ENCODE results near the gene ERI3. TPM values are rescaled to one million over a fixed set of nuclear protein-coding genes. Genes with fewer than 3 reads are reported as not detected.
A peak's percentile ranks its signal among the peaks of the same experiment; 100 is the strongest.

Gene ERI3
- polyA plus RNA-seq, 1 donor from 2014 or later = 92.5 TPM

DNA sequence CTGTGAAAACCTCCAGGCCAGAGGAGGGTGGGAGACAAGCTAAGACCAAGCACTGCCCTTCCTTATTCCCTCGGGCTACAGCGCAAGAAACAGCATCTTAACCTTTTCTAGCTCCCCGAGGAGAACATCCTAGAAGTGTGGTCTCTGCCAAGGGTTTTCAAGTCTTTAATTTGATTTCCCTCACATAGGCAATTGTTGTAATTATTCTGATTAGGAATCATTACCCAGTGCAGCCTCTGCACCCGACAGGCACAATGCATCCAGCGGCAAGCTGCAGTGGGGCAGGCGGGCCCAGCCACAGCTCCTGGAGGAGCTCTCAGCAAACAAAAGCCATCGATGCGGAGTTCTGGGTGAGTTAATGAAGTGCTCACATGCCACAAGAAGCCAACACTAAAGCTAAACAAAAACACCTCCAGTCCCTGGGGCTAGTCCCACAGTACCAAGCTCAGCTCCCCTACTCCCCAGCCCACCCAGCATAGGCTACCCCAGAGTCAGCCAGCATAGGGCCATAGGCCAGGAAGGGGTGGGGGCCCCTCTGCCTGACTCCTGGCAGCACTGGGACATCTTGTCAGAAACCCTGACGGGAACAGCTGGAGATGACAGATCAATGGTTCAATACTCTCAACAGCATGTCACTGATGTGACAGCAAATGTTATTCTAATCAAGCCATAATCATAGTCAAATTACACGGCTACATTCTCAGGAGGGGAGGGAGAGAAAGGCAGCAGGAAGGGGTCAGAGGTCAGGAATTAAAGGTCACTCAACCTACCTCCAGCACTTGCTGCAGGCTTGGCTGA lies 42.5 kb downstream of the ERI3 start:
- TF ChIP-seq EP300 (conservative IDR thresholded peaks at IDR 0.05; ENCODE audit: poor library complexity, severe bottlenecking) (peak; percentile 92), MXI1 (conservative IDR thresholded peaks at IDR 0.05; ENCODE audit: poor library complexity, severe bottlenecking) (peak; percentile 8), POLR2AphosphoS5 (IDR thresholded peaks at IDR 0.05) (peak; percentile 95), EZH2 (IDR thresholded peaks at IDR 0.05; ENCODE audit: borderline replicate concordance, insufficient read depth, low read length, poor library complexity, severe bottlenecking) (no peak), RAD21 (conservative IDR thresholded peaks at IDR 0.05) (no peak)
- Histone ChIP-seq H3K9me2 (ENCODE audit: insufficient read depth, low read length) (no peaks in the 10 kb centered on the region), H3K9me3 (ENCODE audit: low read length) (no peaks in the 10 kb centered on the region), H3K27ac (ENCODE audit: low read length) (no peak overlapping the region), H3K27me3 (ENCODE audit: insufficient read depth, low read depth, low read length) (no peaks in the 10 kb centered on the region), H3K9ac (ENCODE audit: low read length) (no peak overlapping the region), H4K20me1 (ENCODE audit: insufficient read depth) (no peaks in the 10 kb centered on the region), H3K36me3 (ENCODE audit: insufficient read depth, low read length) (no peaks in the 10 kb centered on the region), H2AFZ (ENCODE audit: low read depth, low read length) (no peak overlapping the region), H3K4me3 (ENCODE audit: low read length) (no peak overlapping the region), H3K4me2 (ENCODE audit: low read length) (no peak overlapping the region), H3F3A (ENCODE audit: insufficient read depth, low read length, poor library complexity, severe bottlenecking) (no peaks in the 10 kb centered on the region), H3K79me2 (replicated peaks; ENCODE audit: insufficient read depth, low read length) (no peaks in the 10 kb centered on the region)

DNA sequence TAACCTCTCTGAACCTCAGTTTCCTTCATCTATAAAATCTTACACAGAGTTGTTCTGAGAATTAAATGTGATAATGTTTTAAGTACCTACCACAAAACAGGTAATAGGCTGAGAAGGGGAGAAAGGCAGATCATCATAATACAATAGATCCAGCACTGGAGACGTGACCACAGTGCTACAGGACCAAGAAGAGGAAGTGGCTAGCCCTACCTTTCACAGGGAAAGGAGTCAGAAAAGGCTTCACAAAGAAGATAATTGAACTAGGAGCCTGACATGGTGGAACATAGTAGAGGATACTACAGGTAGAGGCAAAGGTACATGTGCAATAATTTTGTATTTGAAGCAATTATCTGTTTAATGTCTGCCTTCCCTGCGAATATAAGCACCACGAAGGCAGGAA lies 45.1 kb downstream of the ERI3 start:
- Histone ChIP-seq H4K20me1 (ENCODE audit: insufficient read depth) (no peaks in the 10 kb centered on the region), H3K79me2 (replicated peaks; ENCODE audit: insufficient read depth, low read length) (no peaks in the 10 kb centered on the region), H2AFZ (ENCODE audit: low read depth, low read length) (no peak overlapping the region), H3K27me3 (ENCODE audit: insufficient read depth, low read depth, low read length) (no peaks in the 10 kb centered on the region), H3F3A (ENCODE audit: insufficient read depth, low read length, poor library complexity, severe bottlenecking) (no peaks in the 10 kb centered on the region), H3K36me3 (ENCODE audit: insufficient read depth, low read length) (peaks cover 8% of the 10 kb centered on the region), H3K9me3 (ENCODE audit: low read length) (no peaks in the 10 kb centered on the region), H3K27ac (ENCODE audit: low read length) (no peak overlapping the region), H3K4me2 (ENCODE audit: low read length) (no peak overlapping the region), H3K9ac (ENCODE audit: low read length) (no peak overlapping the region), H3K4me3 (ENCODE audit: low read length) (no peak overlapping the region), H3K9me2 (ENCODE audit: insufficient read depth, low read length) (no peaks in the 10 kb centered on the region)
- TF ChIP-seq TAF1 (IDR thresholded peaks at IDR 0.05; ENCODE audit: low read depth) (no peak), RAD21 (conservative IDR thresholded peaks at IDR 0.05) (no peak), POLR2AphosphoS5 (IDR thresholded peaks at IDR 0.05) (no peak), MXI1 (conservative IDR thresholded peaks at IDR 0.05; ENCODE audit: poor library complexity, severe bottlenecking) (no peak), SMC3 (conservative IDR thresholded peaks at IDR 0.05; ENCODE audit: poor library complexity) (no peak), EP300 (conservative IDR thresholded peaks at IDR 0.05; ENCODE audit: poor library complexity, severe bottlenecking) (no peak), EZH2 (IDR thresholded peaks at IDR 0.05; ENCODE audit: borderline replicate concordance, insufficient read depth, low read length, poor library complexity, severe bottlenecking) (no peak)
- TF ChIP-seq, protein P1, sequence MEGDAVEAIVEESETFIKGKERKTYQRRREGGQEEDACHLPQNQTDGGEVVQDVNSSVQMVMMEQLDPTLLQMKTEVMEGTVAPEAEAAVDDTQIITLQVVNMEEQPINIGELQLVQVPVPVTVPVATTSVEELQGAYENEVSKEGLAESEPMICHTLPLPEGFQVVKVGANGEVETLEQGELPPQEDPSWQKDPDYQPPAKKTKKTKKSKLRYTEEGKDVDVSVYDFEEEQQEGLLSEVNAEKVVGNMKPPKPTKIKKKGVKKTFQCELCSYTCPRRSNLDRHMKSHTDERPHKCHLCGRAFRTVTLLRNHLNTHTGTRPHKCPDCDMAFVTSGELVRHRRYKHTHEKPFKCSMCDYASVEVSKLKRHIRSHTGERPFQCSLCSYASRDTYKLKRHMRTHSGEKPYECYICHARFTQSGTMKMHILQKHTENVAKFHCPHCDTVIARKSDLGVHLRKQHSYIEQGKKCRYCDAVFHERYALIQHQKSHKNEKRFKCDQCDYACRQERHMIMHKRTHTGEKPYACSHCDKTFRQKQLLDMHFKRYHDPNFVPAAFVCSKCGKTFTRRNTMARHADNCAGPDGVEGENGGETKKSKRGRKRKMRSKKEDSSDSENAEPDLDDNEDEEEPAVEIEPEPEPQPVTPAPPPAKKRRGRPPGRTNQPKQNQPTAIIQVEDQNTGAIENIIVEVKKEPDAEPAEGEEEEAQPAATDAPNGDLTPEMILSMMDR (IDR thresholded peaks at IDR 0.05; ENCODE audit: poor library complexity, severe bottlenecking) = no peak
- TF ChIP-seq, protein P2, sequence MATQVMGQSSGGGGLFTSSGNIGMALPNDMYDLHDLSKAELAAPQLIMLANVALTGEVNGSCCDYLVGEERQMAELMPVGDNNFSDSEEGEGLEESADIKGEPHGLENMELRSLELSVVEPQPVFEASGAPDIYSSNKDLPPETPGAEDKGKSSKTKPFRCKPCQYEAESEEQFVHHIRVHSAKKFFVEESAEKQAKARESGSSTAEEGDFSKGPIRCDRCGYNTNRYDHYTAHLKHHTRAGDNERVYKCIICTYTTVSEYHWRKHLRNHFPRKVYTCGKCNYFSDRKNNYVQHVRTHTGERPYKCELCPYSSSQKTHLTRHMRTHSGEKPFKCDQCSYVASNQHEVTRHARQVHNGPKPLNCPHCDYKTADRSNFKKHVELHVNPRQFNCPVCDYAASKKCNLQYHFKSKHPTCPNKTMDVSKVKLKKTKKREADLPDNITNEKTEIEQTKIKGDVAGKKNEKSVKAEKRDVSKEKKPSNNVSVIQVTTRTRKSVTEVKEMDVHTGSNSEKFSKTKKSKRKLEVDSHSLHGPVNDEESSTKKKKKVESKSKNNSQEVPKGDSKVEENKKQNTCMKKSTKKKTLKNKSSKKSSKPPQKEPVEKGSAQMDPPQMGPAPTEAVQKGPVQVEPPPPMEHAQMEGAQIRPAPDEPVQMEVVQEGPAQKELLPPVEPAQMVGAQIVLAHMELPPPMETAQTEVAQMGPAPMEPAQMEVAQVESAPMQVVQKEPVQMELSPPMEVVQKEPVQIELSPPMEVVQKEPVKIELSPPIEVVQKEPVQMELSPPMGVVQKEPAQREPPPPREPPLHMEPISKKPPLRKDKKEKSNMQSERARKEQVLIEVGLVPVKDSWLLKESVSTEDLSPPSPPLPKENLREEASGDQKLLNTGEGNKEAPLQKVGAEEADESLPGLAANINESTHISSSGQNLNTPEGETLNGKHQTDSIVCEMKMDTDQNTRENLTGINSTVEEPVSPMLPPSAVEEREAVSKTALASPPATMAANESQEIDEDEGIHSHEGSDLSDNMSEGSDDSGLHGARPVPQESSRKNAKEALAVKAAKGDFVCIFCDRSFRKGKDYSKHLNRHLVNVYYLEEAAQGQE (IDR thresholded peaks at IDR 0.05; ENCODE audit: borderline replicate concordance) = no peak
